Measurements from ENCODE around the gene PUM2.
"Not testable (repeated sequence)": the region's sequence is repeated elsewhere in the genome, so short reads cannot be mapped to it uniquely, and the experiment has no call there.

The PUM2 gene

DNA sequence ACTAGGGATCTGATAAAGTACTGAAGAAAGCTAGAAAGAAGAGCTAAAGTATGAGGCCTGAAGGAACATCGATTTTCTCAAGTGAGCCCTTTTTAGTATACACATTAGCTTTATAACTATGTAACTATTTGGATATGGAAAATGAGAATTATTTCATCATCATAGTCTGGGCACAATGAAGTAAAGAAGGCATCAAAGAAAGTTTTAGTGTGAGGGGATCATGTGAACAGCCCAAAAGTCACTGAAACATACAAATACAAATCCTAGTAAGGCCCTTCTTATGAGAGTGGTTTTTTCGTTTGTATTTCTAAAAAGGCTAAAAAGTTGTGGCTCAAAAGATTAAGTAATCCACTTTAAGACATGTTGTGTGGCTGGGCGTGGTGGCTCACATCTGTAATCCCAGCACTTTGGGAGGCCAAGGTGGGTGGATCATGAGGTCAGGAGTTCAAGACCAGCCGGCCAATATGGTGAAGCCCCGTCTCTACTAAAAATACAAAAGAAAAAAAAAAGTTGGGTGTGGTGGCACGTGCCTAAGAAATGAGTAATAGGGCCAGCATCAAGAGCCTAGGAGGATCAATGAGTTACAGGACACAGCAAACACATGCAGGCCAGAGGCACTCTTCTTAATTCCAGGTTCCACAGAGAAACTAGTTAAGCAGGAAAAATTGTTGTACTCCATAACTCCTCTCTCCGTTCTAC, 61.9 kb downstream of the PUM2 start:
- DNase-seq, result no peak

DNA sequence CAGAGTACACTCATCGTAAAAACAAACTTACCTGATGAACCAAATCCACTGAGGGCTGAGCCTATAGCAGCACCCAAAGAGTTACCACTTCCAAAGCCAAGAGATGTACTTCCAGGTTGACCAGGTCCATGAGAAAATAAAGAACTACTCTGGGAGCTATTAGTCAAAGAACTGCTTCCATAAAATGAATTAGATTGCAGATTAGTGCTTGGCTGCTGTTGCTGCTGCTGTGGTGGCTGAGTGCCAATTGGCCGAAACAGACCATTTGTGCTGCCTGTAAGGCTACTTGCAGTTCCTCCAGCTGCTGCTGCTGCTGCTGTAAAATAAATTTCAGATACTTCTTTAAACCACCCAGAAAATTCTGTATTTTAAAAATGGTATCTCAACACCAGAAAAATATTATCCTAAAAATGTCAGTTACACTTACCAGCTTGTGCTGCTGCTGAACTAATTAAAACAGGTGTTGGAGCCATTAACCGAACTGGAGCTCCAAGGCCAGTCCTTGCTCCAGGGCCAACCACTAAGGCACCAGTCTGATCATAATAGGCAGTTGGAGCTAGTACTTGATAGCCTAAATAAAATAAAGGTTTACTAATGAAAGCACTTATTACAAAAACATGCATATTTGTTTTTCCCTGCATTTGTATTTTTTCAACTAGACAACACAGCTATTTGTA, 67.6 kb downstream of the PUM2 start:
- DNase-seq, result no peak

DNA sequence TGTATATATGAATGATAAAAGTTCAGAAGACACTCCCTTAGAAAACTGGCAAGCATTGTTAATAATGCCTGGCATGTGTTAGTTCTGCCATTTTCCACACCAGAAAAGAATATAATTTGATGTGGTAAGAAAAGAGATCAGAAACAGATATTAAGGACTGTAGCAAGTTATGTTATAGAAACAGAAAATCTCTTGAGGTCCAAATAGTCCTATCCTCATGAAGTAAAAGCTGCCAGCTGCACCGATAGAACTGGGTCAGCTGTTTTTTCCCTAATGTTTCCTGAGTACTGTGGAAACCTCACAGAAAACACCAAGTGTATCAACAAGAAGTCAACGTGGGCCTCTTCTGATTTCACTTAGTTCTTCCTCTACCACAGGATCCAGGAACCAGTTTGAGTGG, 68.8 kb downstream of the PUM2 start:
- DNase-seq, result no peak

DNA sequence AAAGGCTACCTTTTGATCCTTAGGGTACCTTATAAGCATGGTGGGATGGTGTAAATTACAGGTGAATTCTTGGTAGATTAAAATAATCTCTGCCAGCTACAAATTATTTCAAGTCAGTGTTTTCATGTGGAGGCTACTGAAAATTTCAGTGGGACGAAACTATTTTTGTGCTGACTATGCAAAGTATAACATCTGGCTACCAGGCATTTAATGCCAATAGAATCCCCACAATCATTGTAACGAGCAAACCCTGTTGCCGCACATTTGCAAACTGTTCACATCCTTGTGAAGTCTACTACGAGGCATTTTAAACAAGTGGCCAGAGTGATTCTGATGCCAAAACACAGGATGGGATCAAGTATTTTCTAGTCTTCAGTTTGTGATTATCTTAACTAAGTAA, 77.6 kb downstream of the PUM2 start:
- DNase-seq, result no peak

DNA sequence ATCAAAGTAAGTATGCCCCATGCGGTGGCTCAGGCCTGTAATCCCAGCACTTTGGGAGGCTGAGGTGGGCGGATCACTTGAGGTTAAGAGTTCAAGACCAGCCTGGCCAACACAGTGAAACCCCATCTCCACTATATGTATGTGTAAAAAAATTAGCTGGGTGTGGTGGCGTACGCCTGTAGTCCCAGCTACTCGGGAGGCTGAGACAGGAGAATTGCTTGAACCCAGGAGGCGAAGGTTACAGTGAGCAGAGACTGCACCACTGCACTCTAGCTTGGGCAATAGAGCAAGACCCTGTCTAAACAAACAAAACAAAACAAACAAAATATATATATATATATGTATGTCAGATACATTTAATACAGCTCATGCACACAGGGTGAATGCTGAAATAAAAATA, 82.3 kb downstream of the PUM2 start:
- not testable (repeated sequence) for DNase-seq

DNA sequence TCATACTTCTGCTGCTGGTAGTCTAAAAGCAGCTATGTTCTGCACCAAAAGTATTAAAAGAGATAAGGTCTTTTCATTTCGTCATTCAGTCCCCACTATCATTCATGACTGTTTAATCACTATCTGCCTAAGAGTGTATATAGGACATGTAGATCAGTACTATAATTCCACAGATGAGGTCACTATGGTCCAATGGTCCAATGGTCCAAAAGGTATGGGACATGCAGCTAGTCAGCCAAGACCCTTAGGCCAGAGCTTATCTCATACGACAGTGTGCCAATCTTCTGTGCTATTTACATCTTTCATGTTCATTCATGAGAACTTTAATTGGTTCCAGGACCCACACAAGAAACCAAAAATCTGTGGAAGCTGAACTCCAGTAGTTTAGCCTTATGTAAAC, 83.1 kb downstream of the PUM2 start:
- DNase-seq, result no peak

DNA sequence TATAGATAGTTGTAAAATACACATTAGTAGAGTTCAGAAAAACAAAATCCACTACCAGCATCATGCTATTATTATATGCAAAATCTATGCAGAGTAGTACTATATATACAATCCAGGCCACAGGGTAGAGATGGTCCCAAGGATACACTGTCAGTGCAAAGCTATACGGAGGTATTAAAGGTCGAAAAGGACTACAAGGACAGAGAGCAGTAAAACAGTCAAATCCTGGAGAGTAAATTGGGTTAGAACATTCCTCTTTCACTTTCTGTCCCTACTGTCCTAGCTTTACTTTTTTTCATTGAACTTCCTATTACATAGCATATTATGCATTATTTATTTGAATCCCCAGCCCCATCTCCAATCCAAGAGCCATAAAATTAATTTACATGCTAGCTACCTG, 86.0 kb downstream of the PUM2 start:
- DNase-seq, result no peak

DNA sequence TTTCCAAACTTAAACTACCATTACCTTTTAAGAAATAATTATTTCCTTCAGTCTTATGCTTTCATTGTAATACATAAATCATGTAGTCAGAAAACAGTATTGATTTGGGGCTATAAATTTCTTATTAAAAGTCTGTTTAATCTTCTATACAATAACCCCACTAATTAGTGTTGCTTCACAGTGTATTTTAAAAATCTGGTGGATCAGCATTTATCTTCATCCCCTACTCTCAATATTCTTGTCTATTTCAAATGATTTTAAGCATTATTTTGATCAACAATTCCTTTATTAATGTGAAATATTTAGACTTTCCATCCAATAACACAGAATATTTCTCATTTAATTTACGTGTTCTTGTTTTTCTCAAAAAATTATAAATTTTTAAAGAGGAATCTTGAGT, 93.2 kb downstream of the PUM2 start:
- DNase-seq, result no peak

DNA sequence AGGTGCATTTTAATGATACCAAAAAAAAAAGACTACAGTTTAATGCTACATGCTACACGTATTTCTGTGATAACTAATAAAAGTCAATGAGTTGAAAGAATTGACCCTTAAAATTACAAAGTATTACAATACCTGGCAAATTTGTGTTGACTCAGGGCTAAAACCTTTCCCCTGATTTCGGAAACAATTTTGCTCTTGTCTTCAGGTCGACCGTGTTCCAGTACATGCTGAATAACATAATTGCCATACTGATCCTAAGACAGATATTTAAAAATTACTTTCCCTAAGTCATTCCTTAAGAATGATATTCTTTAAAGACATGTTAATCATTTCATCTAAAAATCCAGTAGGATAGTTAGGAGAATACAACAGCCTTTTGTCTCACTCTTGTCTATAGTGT, 95.9 kb downstream of the PUM2 start:
- DNase-seq, result no peak

DNA sequence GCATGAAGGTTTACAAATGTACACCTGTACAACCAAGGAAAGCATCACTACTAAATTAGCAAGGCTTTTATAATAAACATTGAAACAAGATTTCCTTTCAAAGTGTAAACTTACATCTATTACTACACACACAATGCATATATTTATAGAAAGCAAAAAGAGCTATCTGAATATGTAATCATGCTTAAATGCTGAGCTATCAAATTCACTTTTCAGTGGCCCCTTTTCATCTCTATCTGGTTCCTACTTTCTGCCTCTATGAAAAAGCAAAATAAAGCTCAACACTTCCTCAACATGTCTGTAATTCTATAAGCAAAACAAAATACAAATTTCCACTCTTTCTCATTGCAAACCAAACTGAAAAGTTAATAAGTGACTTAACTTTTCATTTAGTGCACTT, 100.2 kb downstream of the PUM2 start:
- DNase-seq, result no peak

DNA sequence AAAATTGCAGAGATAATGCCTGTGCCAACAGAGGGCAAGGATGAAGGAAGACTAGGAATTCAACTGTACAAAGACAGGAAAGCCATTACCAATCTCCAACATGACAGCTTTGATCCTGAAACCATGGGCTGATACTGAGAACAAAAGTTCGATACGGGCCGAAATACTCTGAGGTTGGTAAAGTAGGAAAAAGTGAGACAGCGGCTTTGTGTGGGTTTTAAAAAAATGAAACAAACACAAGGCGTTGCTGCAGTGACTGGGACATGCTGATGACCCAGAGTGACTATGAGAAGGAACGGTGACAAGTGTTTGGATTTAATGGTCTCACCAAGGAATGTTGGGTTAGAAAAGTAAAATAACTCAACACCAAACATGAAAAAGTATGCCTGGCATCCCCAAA, 101.5 kb downstream of the PUM2 start:
- DNase-seq, result no peak

DNA sequence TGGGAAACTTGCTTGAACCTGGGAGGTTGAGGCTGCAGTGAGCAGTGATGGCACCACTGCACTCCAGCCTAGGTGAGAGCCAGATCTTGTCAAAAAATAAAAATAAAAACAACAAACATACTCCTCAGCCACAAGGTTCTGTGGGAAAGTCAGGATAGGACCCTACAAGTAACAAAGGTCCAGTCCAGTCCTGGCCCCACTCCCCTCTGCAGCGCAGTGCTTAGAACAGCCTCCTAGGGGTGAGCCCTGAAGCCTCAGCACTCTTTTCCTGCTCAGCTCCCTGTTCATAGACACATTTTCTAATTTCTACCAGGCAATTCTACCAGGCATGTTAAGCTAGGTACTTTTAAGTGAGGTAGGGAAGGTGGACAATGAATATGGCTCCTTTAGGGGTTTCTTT, 103.6 kb downstream of the PUM2 start:
- no peak for DNase-seq

DNA sequence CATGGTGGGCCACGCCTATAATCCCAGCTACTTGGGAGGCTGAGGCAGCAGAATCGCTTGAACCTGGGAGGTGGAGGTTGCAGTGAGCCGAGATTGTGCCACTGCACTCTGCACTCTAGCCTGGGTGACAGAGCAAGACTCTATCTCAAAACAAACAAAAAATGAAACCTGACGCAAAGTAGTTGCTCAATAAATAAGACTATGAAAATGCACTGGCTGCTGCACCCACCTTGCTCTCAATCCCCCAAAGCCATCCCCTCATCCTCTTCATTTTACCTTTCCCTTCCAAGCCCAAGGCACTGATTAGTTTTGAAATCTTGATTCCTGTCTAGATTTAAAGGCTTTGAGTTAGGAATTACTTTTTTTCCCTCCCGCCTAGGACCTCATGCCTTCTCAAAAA, 107.0 kb downstream of the PUM2 start:
- DNase-seq, result not testable (repeated sequence)

DNA sequence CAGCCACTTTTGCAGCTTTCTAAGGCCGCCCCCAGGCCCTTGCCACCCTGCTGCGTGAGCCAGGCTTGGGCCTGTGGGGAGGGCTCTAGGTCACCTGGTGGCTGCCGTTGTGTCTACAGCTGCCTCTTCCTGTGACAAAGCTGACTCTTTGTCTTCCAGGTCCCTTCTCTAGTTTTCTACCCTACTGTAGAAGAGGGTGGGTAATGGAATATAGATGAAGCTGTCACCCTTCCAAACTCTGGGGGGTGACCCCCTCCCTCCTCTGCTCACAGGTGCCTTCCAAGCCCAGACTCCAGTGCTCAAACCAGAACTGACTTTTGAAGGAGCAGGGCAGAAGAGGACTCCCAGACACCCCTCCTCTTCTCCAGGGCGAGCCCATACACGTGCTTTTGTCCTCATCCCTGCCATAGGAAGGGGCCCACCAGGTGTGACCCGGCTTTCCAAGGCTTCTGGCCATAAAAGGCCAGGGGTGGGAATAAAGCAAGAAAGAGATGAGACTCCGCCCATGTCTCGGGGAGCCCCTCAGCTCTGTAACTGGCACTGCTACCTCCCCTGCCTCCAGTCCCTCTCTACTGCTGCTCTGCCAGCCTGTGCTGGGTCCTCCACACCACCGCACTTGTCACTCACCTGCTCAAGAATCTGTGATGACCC, 107.8 kb downstream of the PUM2 start:
- no peak for DNase-seq

DNA sequence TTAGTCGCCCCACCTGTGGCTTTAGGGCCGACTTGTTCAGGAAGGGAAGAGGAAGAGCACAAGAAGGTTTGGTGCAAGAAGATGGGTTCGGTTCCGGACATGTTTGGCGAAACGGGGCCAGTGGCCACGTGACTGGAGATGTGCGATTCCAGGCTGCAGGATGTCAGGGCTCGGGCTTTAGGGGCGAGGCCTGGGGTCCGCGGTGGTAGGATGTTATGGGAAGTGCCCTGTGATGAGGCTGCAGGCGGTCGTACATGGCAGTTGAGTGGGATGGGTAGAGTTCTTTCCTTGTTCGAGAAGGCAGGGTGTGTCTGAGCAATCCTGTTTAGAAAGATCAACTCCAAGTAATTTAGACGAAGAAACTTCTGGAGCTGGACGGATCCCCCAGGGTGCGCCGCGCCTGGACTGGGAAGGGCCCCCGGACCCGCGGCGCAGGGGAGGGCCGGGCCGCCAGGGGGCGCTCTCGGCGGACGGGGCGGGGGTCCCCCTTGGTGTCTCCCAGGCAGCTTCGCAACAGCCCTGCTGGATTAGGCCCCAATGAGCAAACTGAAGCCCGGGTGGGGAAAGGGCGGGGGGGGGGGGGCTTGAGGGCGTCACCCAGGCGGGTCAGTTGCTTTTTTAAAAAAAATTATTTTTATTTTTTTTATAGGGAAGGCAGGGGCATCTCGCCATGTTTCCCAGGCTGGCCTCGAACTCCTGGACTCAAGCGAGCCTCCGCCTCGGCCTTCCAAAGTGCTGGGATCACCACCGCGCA, 108.5 kb downstream of the PUM2 start:
- DNase-seq, result no peak

DNA sequence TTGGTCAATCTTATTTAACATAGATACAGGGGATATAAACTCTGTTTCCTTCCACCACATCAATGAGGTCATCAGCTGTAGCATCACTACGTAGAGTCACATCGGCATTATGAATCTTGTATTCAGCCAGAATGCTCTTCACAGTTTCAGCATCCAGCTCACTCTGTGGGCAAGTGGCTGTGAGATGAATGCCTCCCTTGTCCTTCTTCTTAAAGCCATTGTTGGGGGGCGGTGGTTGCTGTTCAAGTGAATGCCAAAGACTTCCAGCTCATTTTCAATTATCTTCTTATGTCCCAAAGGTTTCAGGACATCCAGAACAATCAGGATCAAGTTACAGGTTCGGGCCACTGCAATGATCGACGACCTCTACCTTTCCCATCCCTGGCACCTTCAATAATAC, 110.4 kb downstream of the PUM2 start:
- not testable (repeated sequence) for DNase-seq

DNA sequence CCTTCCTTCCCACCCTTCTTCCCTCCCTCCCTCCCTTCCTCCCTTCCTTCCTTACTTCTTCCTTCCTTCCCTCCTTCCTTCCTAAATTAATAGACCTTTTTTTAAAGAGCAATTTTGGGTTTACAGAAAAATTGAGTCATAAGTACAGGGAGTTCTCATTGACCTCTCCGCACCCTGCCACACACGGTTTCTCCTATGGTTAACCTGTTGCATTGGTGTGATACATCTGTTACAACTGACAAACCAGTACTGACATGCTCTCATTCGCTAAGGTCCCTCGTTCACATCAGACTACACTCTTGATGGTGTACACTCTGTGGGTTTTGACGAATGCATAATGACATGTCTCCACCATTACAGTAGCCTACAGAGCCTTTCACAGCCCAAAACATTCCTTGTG, 114.1 kb downstream of the PUM2 start:
- DNase-seq, result no peak

DNA sequence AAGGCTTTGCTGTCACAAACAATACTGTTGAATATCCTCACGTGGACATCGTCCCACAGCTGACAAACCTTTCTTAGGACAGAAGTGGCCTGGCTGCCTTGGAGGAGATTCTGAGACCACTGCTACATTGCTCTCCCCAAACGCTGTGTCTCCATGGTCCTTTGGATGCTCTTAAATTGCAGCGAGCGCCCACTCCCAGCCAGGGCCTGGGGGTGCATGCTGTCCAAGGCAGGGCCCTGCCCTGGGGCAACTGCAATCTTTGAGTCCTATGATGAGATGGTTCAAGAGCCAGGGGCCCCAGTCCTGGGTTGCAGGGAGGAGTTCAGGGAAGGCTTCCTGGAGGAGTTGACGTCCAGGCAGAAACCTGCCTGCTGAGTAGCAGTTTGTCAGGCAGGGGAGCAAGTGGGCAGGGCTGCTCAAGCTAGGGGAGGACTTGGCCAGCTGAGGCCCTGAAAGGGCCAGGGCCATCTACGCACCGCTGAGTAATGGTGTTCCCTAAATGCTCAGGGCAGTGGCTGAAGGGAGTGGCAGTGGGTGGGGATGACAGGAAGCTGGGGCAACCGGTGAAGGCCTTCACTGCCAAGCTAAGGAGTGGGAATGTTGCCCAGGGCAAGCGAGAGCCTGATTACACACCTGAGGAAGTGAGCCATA, 114.9 kb downstream of the PUM2 start:
- DNase-seq, result no peak

DNA sequence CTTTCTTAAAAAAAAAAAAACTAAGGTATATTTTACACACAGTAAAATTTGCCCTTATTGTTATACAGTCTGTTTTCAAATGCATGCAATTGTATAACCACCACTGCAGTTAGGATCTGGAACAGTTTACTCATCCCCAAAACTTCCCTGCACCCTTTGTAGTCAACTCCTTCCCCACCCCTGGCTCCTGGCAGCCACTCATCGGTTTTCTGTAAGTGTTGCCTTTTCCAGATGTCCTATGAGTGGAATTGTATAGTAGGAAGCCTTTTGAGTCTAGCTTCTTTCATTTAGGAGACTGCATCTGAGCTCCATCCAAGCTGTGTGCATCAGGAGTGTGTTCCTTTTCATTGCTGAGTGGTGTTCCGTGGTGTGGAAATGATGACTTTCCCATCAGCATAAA, 116.0 kb downstream of the PUM2 start:
- not testable (repeated sequence) for DNase-seq

DNA sequence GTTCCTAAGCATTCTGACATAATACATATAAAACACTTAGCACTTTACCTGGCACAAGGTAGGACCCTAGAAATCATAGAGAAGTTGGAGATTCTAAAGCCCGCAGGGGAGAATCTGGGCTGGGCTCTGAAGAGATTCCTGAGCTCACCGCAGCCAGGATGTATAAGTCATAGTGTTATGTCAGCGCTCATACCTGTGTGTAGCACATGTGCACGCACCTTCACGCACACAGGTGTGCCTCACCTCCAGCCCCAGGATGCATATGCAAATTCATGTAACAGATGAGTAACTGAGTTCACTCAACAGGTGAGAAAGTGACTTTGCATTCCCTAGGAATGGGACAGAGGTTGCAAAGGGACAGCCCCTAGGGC, 117.8 kb downstream of the PUM2 start:
- no peak for DNase-seq

DNA sequence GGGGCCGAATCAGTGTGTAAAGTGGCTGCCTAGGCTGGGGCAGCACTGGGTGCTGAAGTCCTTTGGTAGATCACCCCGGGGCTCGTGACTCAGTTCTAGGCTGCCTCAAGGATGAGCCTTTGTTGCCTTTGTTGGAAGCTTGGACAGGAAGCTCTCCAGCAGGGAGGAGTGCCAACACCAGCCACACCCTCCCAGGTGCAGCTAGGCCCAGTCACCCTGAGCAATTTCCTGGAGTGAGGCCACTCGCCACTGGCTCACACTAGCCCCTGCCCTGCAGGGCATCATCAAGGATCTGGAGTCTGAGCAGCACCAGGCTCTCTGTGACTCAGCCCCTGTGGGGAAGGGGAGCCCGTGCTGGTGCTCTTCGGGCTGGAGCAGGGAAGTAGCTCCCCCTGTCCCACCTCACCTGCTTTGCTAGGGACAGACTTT, 119.0 kb downstream of the PUM2 start:
- no peak for DNase-seq

DNA sequence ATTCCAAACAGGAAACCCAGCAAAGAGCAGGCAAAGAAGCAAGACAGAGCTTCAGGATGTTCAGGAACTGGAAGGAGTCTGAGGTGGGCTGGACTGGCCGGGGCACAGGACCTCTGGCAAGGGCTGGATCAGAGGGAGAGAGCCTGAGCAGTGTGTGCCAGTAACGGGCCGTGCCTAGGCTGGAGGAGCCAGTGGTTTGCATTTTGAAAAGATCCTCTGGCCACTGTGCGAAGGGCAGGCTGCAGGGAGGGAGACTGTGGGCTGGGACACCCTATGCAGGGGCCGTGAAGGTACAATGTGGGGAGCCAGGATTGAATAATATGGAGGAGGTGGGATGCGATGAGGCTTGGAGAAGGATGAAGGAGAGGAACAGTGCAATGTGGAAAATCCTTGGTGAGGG, 119.5 kb downstream of the PUM2 start:
- DNase-seq, result no peak

DNA sequence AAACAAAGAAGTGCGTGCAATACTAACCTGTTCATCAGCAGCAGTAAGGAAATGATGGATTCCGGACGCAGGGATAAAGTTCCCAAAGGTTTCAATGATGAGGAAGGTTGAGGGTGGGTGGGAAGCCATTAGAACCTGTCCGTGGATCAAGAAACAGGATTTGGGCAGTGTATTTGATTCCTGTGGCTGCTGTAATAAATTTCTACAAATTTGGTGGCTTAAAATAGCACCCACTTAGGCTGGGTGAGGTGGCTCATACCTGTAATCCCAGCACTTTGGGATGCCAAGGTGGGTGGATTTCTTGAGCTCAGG, 120.6 kb downstream of the PUM2 start:
- no peak for DNase-seq

Measured in NCI-H1048 (cell line).